IPS DF 19.7 (cell line): ENCODE data around the gene CD63.

Experiments
- DNase-seq: peaks from one replicate; pipeline ENCODE4 v3.0.0-alpha.2; 2013; ENCODE audit warnings: low read depth, low spot score

Gene CD63

GRCh38 chr12:55722948-55723347 is 5.9 kb downstream of the CD63 start:
- DNase-seq: no peak

GRCh38 chr12:55721601-55722213 is 7.1 kb downstream of the CD63 start:
- no peak for DNase-seq

GRCh38 chr12:55720894-55721444 is 7.8 kb downstream of the CD63 start:
- DNase-seq: peak; percentile 47

GRCh38 chr12:55720071-55720564 is 8.7 kb downstream of the CD63 start, which contains the start of gene RDH5:
Gene RDH5, plus strand, starts transcription at chr12:55720393. Its CDS starts 792 bp downstream, at chr12:55721185.
- DNase-seq: no peak

- no peak for DNase-seq
These were observed 9.4 kb downstream of the CD63 start for GRCh38 chr12:55719371-55719770.

GRCh38 chr12:55718624-55719275 is 10.1 kb downstream of the CD63 start:
- DNase-seq: no peak

GRCh38 chr12:55718015-55718414 is 10.8 kb downstream of the CD63 start:
- peak; percentile 33 for DNase-seq

GRCh38 chr12:55717011-55718007 is 11.5 kb downstream of the CD63 start:
- no peak for DNase-seq

- DNase-seq: no peak
These were observed 12.2 kb downstream of the CD63 start for GRCh38 chr12:55716582-55716957.

GRCh38 chr12:55715833-55716581 is 12.8 kb downstream of the CD63 start, which contains the start of gene BLOC1S1:
Gene BLOC1S1, plus strand, starts transcription at chr12:55716046. Its CDS starts 6 bp downstream, at chr12:55716052.
- DNase-seq: peak; percentile 81

- DNase-seq: no peak
These were observed 13.5 kb downstream of the CD63 start for GRCh38 chr12:55715169-55715764.

- no peak for DNase-seq
These were observed 15.1 kb downstream of the CD63 start for GRCh38 chr12:55713721-55714120.

- no peak for DNase-seq
These were observed 16.0 kb downstream of the CD63 start for GRCh38 chr12:55712700-55713415.

- DNase-seq: no peak
These were observed 16.8 kb downstream of the CD63 start for GRCh38 chr12:55711786-55712553.

GRCh38 chr12:55708695-55709233 is 20.0 kb downstream of the CD63 start:
- DNase-seq: no peak

- DNase-seq: peak; percentile 73
These were observed 20.7 kb downstream of the CD63 start, which contains the start of gene ITGA7 for GRCh38 chr12:55707841-55708694. Gene ITGA7, minus strand, starts transcription at chr12:55707904. Its CDS starts 222 bp downstream, at chr12:55707682.

- no peak for DNase-seq
These were observed 21.6 kb downstream of the CD63 start for GRCh38 chr12:55707219-55707671.
